ENCODE measurements around the gene BRSK1.

The BRSK1 gene

DNA sequence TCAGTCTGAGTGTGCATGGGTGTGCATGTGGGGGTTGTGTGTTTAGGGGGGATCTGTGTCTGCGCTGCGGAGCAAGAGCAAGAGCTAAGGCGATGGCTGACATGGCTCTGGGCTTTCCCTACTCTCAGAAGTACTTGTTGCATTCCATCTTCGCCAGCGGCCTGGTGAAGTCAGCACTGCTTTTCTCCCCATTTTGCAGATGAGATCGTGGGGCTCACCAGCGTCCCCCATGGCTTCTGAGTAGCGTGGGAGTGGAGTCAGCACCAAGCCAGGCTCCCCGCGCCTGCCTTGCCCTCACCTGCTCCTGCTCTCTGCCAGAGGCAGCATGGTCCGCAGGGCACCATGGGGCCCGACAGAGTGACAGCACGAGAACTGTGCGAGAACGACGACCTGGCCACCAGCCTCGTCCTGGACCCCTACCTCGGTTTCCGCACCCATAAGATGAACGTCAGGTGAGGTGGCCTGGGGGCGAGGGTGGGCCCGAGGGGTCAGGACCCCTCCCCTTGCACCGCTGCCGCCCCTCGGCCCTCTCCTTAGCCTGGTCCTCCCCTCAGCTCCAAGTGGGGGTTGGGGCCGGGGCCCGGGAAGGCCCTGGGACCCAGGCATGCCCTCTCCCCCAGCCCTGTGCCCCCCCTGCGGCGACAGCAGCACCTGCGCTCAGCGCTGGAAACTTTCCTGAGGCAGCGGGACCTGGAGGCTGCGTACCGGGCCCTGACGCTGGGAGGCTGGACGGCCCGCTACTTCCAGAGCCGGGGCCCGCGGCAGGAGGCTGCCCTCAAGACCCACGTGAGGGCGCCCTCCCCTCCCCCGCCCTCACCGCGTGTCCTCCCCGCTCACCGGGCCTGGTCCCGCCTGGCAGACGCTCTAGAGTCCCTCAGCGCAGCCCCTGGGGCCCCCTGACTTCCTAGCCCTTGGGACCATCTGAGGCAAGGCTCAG lies 58.1 kb downstream of the BRSK1 start:
- Mint-ChIP-seq H3K4me1 (peaks cover 39% of the 10 kb centered on the region), H3K9me3 (no peaks in the 10 kb centered on the region)

DNA sequence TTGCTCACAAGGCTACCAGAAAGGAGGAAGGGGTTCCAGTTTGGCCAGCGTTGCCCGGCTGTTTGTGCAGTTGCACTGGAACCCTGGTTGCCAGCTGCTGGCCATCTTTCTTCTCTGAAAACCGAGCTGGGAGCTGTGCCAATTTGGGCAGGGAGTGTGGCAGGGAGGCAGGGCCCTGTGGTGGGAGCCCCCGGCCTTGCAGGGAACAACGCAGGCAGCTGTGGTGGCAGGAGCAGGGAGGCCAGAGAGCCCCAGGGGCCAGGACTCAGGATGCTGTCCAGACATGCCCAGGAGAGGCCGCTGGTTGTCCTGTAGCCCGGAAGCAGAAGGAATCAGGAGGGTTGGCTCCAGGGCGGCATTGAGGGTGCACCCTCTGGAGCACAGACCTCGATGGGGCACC lies 60.6 kb downstream of the BRSK1 start:
- no peak overlapping the region for H3K4me3 Mint-ChIP-seq
- H3K9me3 Mint-ChIP-seq: no peaks in the 10 kb centered on the region
- ATAC-seq (no peak), DNase-seq (ENCODE audit: low spot score in 2 of 2) (no peak)
- H3K36me3 Mint-ChIP-seq: peaks cover 17% of the 10 kb centered on the region
- no peak overlapping the region for H3K27ac Mint-ChIP-seq
- peaks cover 31% of the 10 kb centered on the region for H3K4me1 Mint-ChIP-seq

More for the DNA sequence above, 58.1 kb downstream of the BRSK1 start:
- DNase-seq (ENCODE audit: low spot score in 2 of 2) (no peak), ATAC-seq (no peak)
- H3K36me3 Mint-ChIP-seq: peaks cover 30% of the 10 kb centered on the region
- no peak overlapping the region for H3K27ac Mint-ChIP-seq
- H3K4me3 Mint-ChIP-seq: peak overlapping the region; percentile 81

- no peak for DNase-seq (ENCODE audit: low spot score in 2 of 2)
- H3K4me3 Mint-ChIP-seq: no peak overlapping the region
- H3K27ac Mint-ChIP-seq: no peak overlapping the region
- H3K4me1 Mint-ChIP-seq: peaks cover 24% of the 10 kb centered on the region
- H3K9me3 Mint-ChIP-seq: no peaks in the 10 kb centered on the region
- H3K36me3 Mint-ChIP-seq: peaks cover 13% of the 10 kb centered on the region
- no peak for ATAC-seq
Measured at GRCh38 chr19:55345101-55345817, 61.5 kb downstream of the BRSK1 start.

DNA sequence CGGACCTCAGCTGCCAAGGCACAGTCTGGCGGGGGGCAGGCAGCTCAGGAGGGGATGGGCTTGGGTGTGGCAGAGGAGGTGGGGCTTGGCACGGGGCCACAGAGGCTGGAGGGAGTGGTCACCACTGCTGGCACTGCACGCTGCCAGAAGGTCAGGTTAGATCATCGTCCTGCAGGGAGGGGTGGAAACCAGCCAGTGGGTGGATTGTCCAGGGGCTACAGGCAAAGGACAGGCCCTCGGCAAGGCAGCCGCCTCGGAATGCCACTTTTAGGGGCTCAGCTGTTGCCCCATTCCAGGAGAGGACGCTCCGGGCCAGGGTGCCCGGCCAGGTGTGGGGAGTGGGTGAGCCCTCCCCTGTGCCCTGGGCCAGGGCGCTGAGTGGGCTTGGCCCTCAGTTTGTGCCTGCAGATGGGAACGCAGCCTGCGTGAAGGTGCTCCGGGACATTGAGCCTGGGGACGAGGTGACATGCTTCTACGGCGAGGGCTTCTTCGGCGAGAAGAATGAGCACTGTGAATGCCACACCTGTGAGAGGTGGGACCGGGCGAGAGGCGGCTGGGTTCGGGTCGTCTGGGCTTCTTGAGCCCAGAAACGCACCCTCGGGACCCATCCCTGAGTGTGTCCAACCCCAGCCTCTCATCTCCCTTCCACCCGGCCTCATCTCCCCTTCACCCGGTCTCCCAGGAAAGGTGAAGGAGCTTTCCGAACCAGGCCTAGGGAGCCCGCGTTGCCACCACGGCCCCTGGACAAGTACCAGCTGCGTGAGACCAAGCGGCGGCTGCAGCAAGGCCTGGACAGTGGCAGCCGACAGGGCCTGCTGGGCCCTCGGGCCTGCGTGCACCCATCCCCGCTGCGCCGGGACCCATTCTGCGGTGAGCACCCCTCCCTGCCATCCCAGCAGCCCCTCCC lies 62.3 kb downstream of the BRSK1 start:
- DNase-seq (ENCODE audit: low spot score in 2 of 2) (no peak), ATAC-seq (no peak)
- peaks cover 18% of the 10 kb centered on the region for H3K4me1 Mint-ChIP-seq
- no peak overlapping the region for H3K27ac Mint-ChIP-seq
- H3K4me3 Mint-ChIP-seq: no peak overlapping the region
- peaks cover 13% of the 10 kb centered on the region for H3K36me3 Mint-ChIP-seq
- no peaks in the 10 kb centered on the region for H3K9me3 Mint-ChIP-seq

DNA sequence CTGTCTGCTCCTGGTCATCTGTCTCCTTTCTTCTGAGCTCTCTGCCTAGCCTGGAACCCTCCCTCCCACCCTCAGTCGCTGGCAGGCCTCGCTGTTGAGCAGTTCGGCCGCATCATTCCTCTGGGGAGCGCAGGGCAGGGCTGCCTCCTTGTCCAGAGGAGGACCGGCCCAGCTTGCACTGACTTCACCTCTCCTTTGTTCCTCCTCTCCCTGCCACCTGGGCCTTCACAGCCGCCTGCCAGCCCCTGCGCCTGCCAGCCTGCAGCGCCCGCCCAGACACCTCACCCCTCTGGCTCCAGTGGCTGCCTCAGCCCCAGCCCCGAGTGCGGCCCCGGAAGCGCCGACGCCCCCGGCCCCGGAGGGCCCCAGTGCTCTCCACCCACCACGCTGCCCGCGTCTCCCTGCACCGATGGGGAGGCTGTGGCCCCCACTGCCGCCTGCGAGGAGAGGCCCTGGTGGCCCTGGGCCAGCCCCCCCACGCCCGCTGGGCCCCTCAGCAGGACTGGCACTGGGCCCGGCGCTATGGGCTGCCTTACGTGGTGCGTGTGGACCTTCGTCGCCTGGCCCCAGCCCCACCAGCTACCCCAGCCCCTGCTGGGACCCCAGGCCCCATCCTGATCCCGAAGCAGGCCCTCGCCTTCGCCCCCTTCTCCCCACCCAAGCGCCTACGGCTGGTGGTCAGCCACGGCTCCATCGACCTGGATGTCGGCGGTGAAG lies 63.1 kb downstream of the BRSK1 start:
- Mint-ChIP-seq H3K4me1 (peaks cover 20% of the 10 kb centered on the region), H3K27ac (no peak overlapping the region), H3K4me3 (no peak overlapping the region), H3K9me3 (no peaks in the 10 kb centered on the region), H3K36me3 (peaks cover 13% of the 10 kb centered on the region)
- DNase-seq (ENCODE audit: low spot score in 2 of 2) (no peak), ATAC-seq (peak; percentile 4)

GRCh38 chr19:55347442-55348009 lies 63.7 kb downstream of the BRSK1 start:
- peaks cover 20% of the 10 kb centered on the region for H3K36me3 Mint-ChIP-seq
- DNase-seq (ENCODE audit: low spot score in 2 of 2) (no peak), ATAC-seq (no peak)
- H3K9me3 Mint-ChIP-seq: no peaks in the 10 kb centered on the region
- H3K4me1 Mint-ChIP-seq: peaks cover 26% of the 10 kb centered on the region
- no peak overlapping the region for H3K4me3 Mint-ChIP-seq
- no peak overlapping the region for H3K27ac Mint-ChIP-seq

GRCh38 chr19:55348317-55349034 lies 64.7 kb downstream of the BRSK1 start:
- Mint-ChIP-seq H3K4me1 (peaks cover 36% of the 10 kb centered on the region), H3K9me3 (no peaks in the 10 kb centered on the region), H3K27ac (no peak overlapping the region), H3K36me3 (peaks cover 17% of the 10 kb centered on the region), H3K4me3 (no peak overlapping the region)
- ATAC-seq (no peak), DNase-seq (ENCODE audit: low spot score in 2 of 2) (no peak)

DNA sequence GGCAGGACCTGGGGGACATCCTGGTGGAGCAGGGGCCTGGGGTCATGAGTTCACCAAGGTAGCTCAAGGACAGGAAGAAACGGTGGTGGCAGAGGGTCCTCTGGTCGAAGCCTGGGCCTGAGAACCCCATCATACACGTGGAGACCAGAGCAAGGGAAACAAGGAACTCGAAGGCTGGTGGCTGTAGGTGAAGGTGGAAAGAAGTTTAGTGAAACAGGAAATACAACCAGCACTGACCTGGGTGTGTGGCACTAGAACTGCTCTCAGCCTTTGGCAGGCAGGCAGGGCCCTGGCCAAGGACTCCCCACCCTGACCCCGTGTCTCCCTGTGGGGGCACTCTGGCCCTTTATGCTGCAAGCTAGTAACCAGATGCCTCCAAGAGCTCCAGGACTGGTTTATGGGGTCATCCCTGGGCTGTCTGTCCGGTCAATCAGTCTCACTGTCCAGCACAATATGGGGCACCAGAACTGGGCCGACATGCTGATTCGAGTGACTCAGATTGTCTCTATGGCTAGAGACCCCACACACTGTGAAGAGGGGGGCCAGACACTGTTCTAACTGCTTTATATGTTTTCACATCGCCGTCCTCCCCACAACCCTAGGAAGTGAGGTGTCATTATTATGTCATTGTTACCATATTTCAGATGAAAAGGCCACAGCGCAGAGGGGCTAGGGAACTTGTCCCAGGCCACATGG lies 67.0 kb downstream of the BRSK1 start:
- Mint-ChIP-seq H3K4me3 (no peak overlapping the region), H3K9me3 (no peaks in the 10 kb centered on the region), H3K27ac (no peak overlapping the region), H3K36me3 (peaks cover 13% of the 10 kb centered on the region), H3K4me1 (peaks cover 33% of the 10 kb centered on the region)
- DNase-seq (ENCODE audit: low spot score in 2 of 2): no peak
- ATAC-seq: no peak

DNA sequence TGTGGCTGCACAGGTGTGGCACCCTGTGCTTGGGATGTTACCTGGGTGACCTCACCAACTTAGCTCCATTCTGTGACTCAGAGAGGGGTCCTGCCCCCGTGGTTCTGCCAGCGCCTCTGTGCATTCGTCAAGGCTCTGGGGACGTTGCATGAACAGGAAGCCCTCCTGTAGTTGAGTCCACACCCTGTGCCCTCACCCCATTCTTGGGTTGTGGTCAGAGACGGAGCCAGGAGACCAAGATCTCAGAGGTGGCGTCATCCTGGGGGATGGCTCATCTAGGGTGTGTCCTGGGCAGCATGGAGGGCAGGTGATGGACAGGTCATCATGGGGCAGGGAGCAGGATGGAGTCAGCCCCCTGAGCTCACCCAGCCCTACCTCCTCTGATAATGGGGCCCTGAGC lies 68.2 kb downstream of the BRSK1 start:
- DNase-seq (ENCODE audit: low spot score in 2 of 2) (no peak), ATAC-seq (peak; percentile 41)
- H3K27ac Mint-ChIP-seq: no peak overlapping the region
- H3K36me3 Mint-ChIP-seq: peaks cover 13% of the 10 kb centered on the region
- H3K4me3 Mint-ChIP-seq: peak overlapping the region; percentile 68
- peaks cover 33% of the 10 kb centered on the region for H3K4me1 Mint-ChIP-seq
- H3K9me3 Mint-ChIP-seq: no peaks in the 10 kb centered on the region

DNA sequence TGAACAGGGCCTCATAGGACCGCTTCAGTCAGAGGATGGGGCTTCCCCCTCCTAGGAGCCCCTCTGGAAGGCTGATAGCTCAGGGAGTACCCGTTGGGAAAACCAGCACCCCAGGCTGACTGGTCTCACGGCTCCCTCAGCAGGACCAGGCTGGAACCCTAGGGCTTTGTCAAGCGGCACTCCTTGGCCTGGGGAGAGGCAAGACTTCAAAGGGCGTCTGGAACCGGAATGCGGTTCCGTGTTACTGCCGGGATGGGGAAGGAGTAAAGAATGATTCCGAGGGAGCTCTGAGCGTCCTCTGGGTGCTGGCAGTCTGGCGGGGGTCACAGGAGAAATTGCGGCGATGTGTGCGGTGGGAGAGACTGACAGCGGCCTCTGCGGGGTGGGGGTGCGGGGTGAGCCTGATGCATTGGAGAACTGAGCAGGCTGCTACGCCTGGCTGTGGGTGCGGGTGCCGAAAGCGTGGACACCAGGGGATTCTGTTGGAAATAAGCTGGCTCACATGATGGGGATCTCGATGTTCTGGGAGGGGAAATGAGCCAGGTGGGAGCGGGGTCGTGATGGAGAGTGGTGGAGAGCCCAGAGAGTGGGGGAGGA lies 68.8 kb downstream of the BRSK1 start:
- DNase-seq (ENCODE audit: low spot score in 2 of 2): no peak
- Mint-ChIP-seq H3K27ac (no peak overlapping the region), H3K36me3 (peaks cover 13% of the 10 kb centered on the region), H3K4me3 (peak overlapping the region; percentile 68), H3K9me3 (no peaks in the 10 kb centered on the region), H3K4me1 (peaks cover 33% of the 10 kb centered on the region)
- no peak for ATAC-seq

DNA sequence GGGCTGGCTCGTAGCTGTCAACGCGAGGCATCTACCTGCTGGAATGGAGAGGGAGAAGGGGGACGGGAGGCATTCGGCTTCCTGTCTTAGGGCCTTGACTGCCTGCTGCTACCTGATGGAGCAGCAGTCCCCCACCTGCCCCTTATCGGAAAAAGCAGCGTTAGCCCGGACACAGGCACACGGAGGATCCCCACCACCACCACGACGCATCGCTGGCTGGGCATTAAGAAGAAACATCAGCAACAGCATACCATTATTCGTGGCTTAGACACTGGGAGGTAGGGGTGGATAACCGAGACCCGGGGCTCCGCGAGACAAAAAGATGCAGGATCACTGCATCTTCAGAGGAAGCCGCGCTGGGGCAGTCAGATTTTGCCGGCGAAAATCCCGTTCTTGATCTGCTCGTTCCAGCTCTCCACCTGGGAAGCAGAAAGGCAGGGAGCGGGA lies 69.6 kb downstream of the BRSK1 start:
- no peak overlapping the region for H3K27ac Mint-ChIP-seq
- H3K9me3 Mint-ChIP-seq: no peaks in the 10 kb centered on the region
- peak; percentile 1 for ATAC-seq
- H3K4me1 Mint-ChIP-seq: peaks cover 33% of the 10 kb centered on the region
- peak overlapping the region; percentile 68 for H3K4me3 Mint-ChIP-seq
- no peak for DNase-seq (ENCODE audit: low spot score in 2 of 2)
- peaks cover 13% of the 10 kb centered on the region for H3K36me3 Mint-ChIP-seq

- H3K27ac Mint-ChIP-seq: no peak overlapping the region
- ATAC-seq (peak; percentile 82), DNase-seq (ENCODE audit: low spot score in 2 of 2) (peak; percentile 63 to 73)
- H3K4me3 Mint-ChIP-seq: peak overlapping the region; percentile 68
- peaks cover 33% of the 10 kb centered on the region for H3K4me1 Mint-ChIP-seq
- H3K36me3 Mint-ChIP-seq: peaks cover 13% of the 10 kb centered on the region
- H3K9me3 Mint-ChIP-seq: no peaks in the 10 kb centered on the region
Measured at GRCh38 chr19:55353803-55354697, 70.3 kb downstream of the BRSK1 start.

All from stimulated activated effector memory CD8-positive, alpha-beta T cell treated with anti-CD3 and anti-CD28 coated beads, Interleukin-12 subunit alpha, Interleukin-12 subunit beta, amount 100 ng/mL, for 72 hours (primary cell).